Spleen (tissue), 11 donors: ENCODE measurements around the gene PPP2R2B. TPM values are rescaled to one million over a fixed set of nuclear protein-coding genes. Genes with fewer than 3 reads are reported as not detected.

Source experiments
- DNase-seq: peaks from one replicate; pipeline ENCODE4 v3.0.0-alpha.2; 2020
- H3K27ac ChIP-seq, 8 donors: fragments of 200-600 bp; sonication (generic) in 7 of 8; 1 replicate in 4 of 8; 2 replicates in 4 of 8; pipeline versions ENCODE4 v1.5.0 to v1.8.0; 2016 to 2021; ENCODE audit warnings: inconsistent platforms in 4 of 8, mild to moderate bottlenecking in 4 of 8, moderate library complexity in 1 of 8
- H3K27me3 ChIP-seq, 7 donors: fragments of 200-600 bp; sonication (generic) in 6 of 7; replicated peaks in 1 of 7; 1 replicate in 4 of 7; 2 replicates in 3 of 7; pipeline versions ENCODE4 v1.5.0 to v1.8.0; 2016 to 2021; ENCODE audit warnings: inconsistent platforms in 3 of 7, mild to moderate bottlenecking in 1 of 7
- H3K36me3 ChIP-seq, 6 donors: fragments of 200-600 bp; sonication (generic) in 5 of 6; 1 replicate in 4 of 6; 2 replicates in 2 of 6; pipeline versions ENCODE4 v1.5.0 to v1.8.0; 2016 to 2021; ENCODE audit warnings: inconsistent platforms in 2 of 6
- H3K4me1 ChIP-seq, 6 donors: fragments of 200-600 bp; sonication (generic) in 5 of 6; 1 replicate in 3 of 6; 2 replicates in 3 of 6; pipeline versions ENCODE4 v1.5.0 to v1.8.0; 2016 to 2021; ENCODE audit warnings: inconsistent platforms in 3 of 6
- H3K4me3 ChIP-seq, 8 donors: fragments of 200-600 bp; sonication (generic) in 7 of 8; 1 replicate in 4 of 8; 2 replicates in 4 of 8; pipeline versions ENCODE4 v1.5.0 to v1.8.0; 2016 to 2021; ENCODE audit warnings: inconsistent platforms in 4 of 8, mild to moderate bottlenecking in 4 of 8, moderate library complexity in 2 of 8
- H3K9me3 ChIP-seq, 8 donors: fragments of 200-600 bp; sonication (generic) in 7 of 8; 1 replicate in 4 of 8; 2 replicates in 4 of 8; pipeline versions ENCODE4 v1.5.0 to v1.8.0; 2016 to 2021; ENCODE audit warnings: inconsistent platforms in 4 of 8
- CTCF ChIP-seq, 11 experiments: fragments of 200-600 bp in 7 of 11; fragments of 450-650 bp in 4 of 11; sonication (generic) in 4 of 11; IDR thresholded peaks in 8 of 11; conservative IDR thresholded peaks in 3 of 11; 1 replicate in 7 of 11; 2 replicates in 4 of 11; pipeline versions ENCODE4 v1.4.0 to v1.8.0; 2016 to 2021; ENCODE audit warnings: antibody characterized with exemption in 11 of 11, inconsistent platforms in 4 of 11, mild to moderate bottlenecking in 1 of 11
- POLR2A ChIP-seq, 3 donors: fragments of 450-650 bp; IDR thresholded peaks; one replicate each; pipeline ENCODE4 v1.5.1; 2017; ENCODE audit warnings: antibody characterized with exemption in 3 of 3, mild to moderate bottlenecking in 1 of 3
- POLR2AphosphoS5 ChIP-seq, 3 donors: sonication (generic); formaldehyde crosslinking; IDR thresholded peaks; one replicate each; pipeline ENCODE4 v1.5.1; 2017; ENCODE audit warnings: antibody characterized with exemption in 3 of 3
- WGBS, 5 donors: extraction: QIAGEN DNeasy Blood & Tissue Kit in 3 of 5; methylation state at CpG; one replicate each; pipeline versions ENCODE4 v1.1.5 to v1.1.7; 2013 to 2018; 5-methylcytosine and 5-hydroxymethylcytosine counted together
- intact Hi-C: fragments of 100-400 bp; cut with DNase I; formaldehyde crosslinking; loops from one replicate; pipeline ENCODE4 v1.15.0; 2023; ENCODE audit warnings: low total_unique reads
- polyA plus RNA-seq, 3 donors: library from polyadenylated mRNA; stranded (reverse); fragments of 200-250 nt; gene quantifications; one replicate each; pipeline ENCODE4 v1.2.1, GENCODE V29; 2013
- total RNA-seq, 7 donors: library from RNA; depleted of rRNA in 3 of 7; stranded (reverse); fragments of >200 nt in 3 of 7; fragmentation: NEBNext Ultra II Directional in 4 of 7; extraction: Animal tissue kit (Norgen Biotek cat#: 25700) in 4 of 7; gene quantifications; one replicate each; pipeline versions ENCODE4 v1.1.0 to v1.2.1, GENCODE V29; 2016 to 2021
- donor health status: healthy with polysubstance abuse.
- donor health status: DM: no; HTN: no; CAD: no; lungs with moderate emphysema.
- donor health status: DM: no; HTN: no; CAD: no.
- donor health status: Bipolar disorder and iron deficiency.
- donor health status: healthy.
- donor health status: DM: no; HTN: no; CAD: no.
- donor health status: DM: yes; HTN: yes; CAD: no.

Gene PPP2R2B
- total and polyA plus RNA-seq, 10 donors = 0.17 to 9.3 (median 4.1) TPM

- Histone ChIP-seq H3K4me3 (no peak overlapping the region), H3K27me3 (no peaks in the 10 kb centered on the region), H3K27ac (peak overlapping the region in 5 of 8 donors; percentile 23 to 72 (median 63)), H3K4me1 (peaks cover 0 to 24% (median 9%) of the 10 kb centered on the region in 6 donors), H3K36me3 (no peaks in the 10 kb centered on the region), H3K9me3 (peaks cover 0 to 15% (median 4%) of the 10 kb centered on the region in 8 donors)
- TF ChIP-seq CTCF (IDR thresholded peaks at IDR 0.05 in 8 of 11, conservative IDR thresholded peaks at IDR 0.05 in 3 of 11) = no peak
- no peak for TF ChIP-seq POLR2A (IDR thresholded peaks at IDR 0.05)
- TF ChIP-seq POLR2AphosphoS5 (IDR thresholded peaks at IDR 0.05) = no peak
- WGBS, 5 donors = 75 to 89% (median 80%) methylated on average over 3 of the region's 3 CpGs
- DNase-seq = no peak
- intact Hi-C loops = no loop called here
These were observed 127.5 kb downstream of the PPP2R2B start for GRCh38 chr5:146751054-146751453.

- H3K36me3 ChIP-seq = no peaks in the 10 kb centered on the region
- H3K9me3 ChIP-seq = peaks cover 0 to 15% (median 4%) of the 10 kb centered on the region in 8 donors
- 91 to 97% (median 95%) methylated on average over 1 of the region's 1 CpG for WGBS, 5 donors
- DNase-seq = no peak
- H3K4me1 ChIP-seq = peaks cover 0 to 16% (median 8%) of the 10 kb centered on the region in 6 donors
- TF ChIP-seq CTCF (IDR thresholded peaks at IDR 0.05 in 8 of 11, conservative IDR thresholded peaks at IDR 0.05 in 3 of 11) (no peak), POLR2A (IDR thresholded peaks at IDR 0.05) (no peak), POLR2AphosphoS5 (IDR thresholded peaks at IDR 0.05) (no peak)
- H3K4me3 ChIP-seq = no peak overlapping the region
- no peak overlapping the region for H3K27ac ChIP-seq
- intact Hi-C loops = no loop called here
- no peaks in the 10 kb centered on the region for H3K27me3 ChIP-seq
These were observed 130.0 kb downstream of the PPP2R2B start for GRCh38 chr5:146748533-146748932.

- intact Hi-C loops = no loop called here
- Histone ChIP-seq H3K36me3 (no peaks in the 10 kb centered on the region), H3K4me3 (no peak overlapping the region), H3K9me3 (peaks cover 0 to 15% (median 4%) of the 10 kb centered on the region in 8 donors), H3K4me1 (no peaks in the 10 kb centered on the region), H3K27ac (no peak overlapping the region), H3K27me3 (no peaks in the 10 kb centered on the region)
- TF ChIP-seq CTCF (IDR thresholded peaks at IDR 0.05 in 8 of 11, conservative IDR thresholded peaks at IDR 0.05 in 3 of 11) (no peak), POLR2AphosphoS5 (IDR thresholded peaks at IDR 0.05) (no peak), POLR2A (IDR thresholded peaks at IDR 0.05) (no peak)
- no peak for DNase-seq
- WGBS, 5 donors = 83 to 91% (median 88%) methylated on average over 5 of the region's 5 CpGs
These were observed 132.5 kb downstream of the PPP2R2B start for GRCh38 chr5:146745931-146746577.

GRCh38 chr5:146744068-146744745 is 134.3 kb downstream of the PPP2R2B start:
- H3K27me3 ChIP-seq = no peaks in the 10 kb centered on the region
- no peak for TF ChIP-seq POLR2AphosphoS5 (IDR thresholded peaks at IDR 0.05)
- TF ChIP-seq CTCF (IDR thresholded peaks at IDR 0.05 in 8 of 11, conservative IDR thresholded peaks at IDR 0.05 in 3 of 11) = no peak
- H3K27ac ChIP-seq = no peak overlapping the region
- no peaks in the 10 kb centered on the region for H3K36me3 ChIP-seq
- no peak for DNase-seq
- WGBS, 5 donors = 73 to 89% (median 81%) methylated on average over 2 of the region's 2 CpGs
- peaks cover 0 to 13% (median 4%) of the 10 kb centered on the region in 8 donors for H3K9me3 ChIP-seq
- H3K4me3 ChIP-seq = no peak overlapping the region
- intact Hi-C loops = no loop called here
- H3K4me1 ChIP-seq = no peaks in the 10 kb centered on the region
